Keratinocyte (primary cell): ENCODE data around the gene MYRIP. TPM values are rescaled to one million over a fixed set of nuclear protein-coding genes. Genes with fewer than 3 reads are reported as not detected.
A peak's percentile ranks its signal among the peaks of the same experiment; 100 is the strongest.

Experiments
- DNase-seq: peaks from one replicate; pipeline ENCODE4 v3.0.0-alpha.2; 2011; ENCODE audit warnings: low read depth, missing footprints, low spot score
- FAIRE-seq: peaks from 2 replicates; lab custom pipeline; 2011; peaks lifted over from hg19 to GRCh38; lab: Jason Lieb, UNC
- H2AFZ ChIP-seq: 2 replicates; pipeline ENCODE4 v1.6.0; 2012; ENCODE audit warnings: low read length, control low read depth, inconsistent platforms; ENCODE audit not compliant: control insufficient read depth
- H3K27ac ChIP-seq: 2 replicates; pipeline ENCODE4 v1.5.1; 2011; ENCODE audit warnings: low read length; ENCODE audit not compliant: control insufficient read depth, insufficient read depth
- H3K27me3 ChIP-seq: 3 replicates; pipeline ENCODE4 v1.6.0; 2011; ENCODE audit warnings: low read length; ENCODE audit not compliant: control insufficient read depth, insufficient read depth; ENCODE audit errors: extremely low read depth
- H3K36me3 ChIP-seq, 2 experiments: 2 replicates in 1 of 2; 3 replicates in 1 of 2; pipeline ENCODE4 v1.5.1; 2011; ENCODE audit warnings: low read length in 2 of 2, mild to moderate bottlenecking in 1 of 2; ENCODE audit not compliant: control insufficient read depth in 2 of 2, insufficient read depth in 2 of 2; ENCODE audit errors: extremely low read depth in 1 of 2
- H3K4me1 ChIP-seq: 3 replicates; pipeline ENCODE4 v1.5.1; 2011; ENCODE audit warnings: low read length; ENCODE audit not compliant: control insufficient read depth, insufficient read depth; ENCODE audit errors: extremely low read depth
- H3K4me2 ChIP-seq: 3 replicates; pipeline ENCODE4 v1.6.0; 2011; ENCODE audit warnings: low read depth, low read length; ENCODE audit not compliant: control insufficient read depth, insufficient read depth; ENCODE audit errors: extremely low read depth
- H3K4me3 ChIP-seq, 3 experiments: fragments of 200-600 bp in 1 of 3; sonication (generic) in 1 of 3; 2 replicates in 2 of 3; 3 replicates in 1 of 3; pipeline ENCODE4 v1.5.1; 2011 to 2016; ENCODE audit warnings: low read length in 3 of 3, mild to moderate bottlenecking in 3 of 3, control low read depth in 2 of 3, inconsistent platforms in 1 of 3, low read depth in 1 of 3, mixed read lengths in 1 of 3, mixed run types in 1 of 3, moderate library complexity in 1 of 3; ENCODE audit not compliant: control insufficient read depth in 2 of 3, insufficient read depth in 2 of 3; ENCODE audit errors: extremely low read depth in 1 of 3
- H3K79me2 ChIP-seq: 2 replicates; pipeline ENCODE4 v1.6.0; 2012; ENCODE audit warnings: low read length; ENCODE audit not compliant: control insufficient read depth, insufficient read depth
- H3K9ac ChIP-seq: 3 replicates; pipeline ENCODE4 v1.6.0; 2011; ENCODE audit warnings: low read length; ENCODE audit not compliant: control insufficient read depth, insufficient read depth; ENCODE audit errors: extremely low read depth
- H3K9me1 ChIP-seq: 3 replicates; pipeline ENCODE4 v1.6.0; 2011; ENCODE audit warnings: low read length; ENCODE audit not compliant: control insufficient read depth, insufficient read depth; ENCODE audit errors: extremely low read depth
- H3K9me3 ChIP-seq: 2 replicates; pipeline ENCODE4 v1.5.1; 2012; ENCODE audit warnings: low read depth, low read length; ENCODE audit not compliant: control insufficient read depth
- H4K20me1 ChIP-seq: 3 replicates; pipeline ENCODE4 v1.6.0; 2011; ENCODE audit warnings: low read length; ENCODE audit not compliant: control insufficient read depth, insufficient read depth; ENCODE audit errors: extremely low read depth
- EZH2 ChIP-seq: IDR thresholded peaks from one replicate; pipeline ENCODE4 v1.6.1; 2012; ENCODE audit warnings: inconsistent platforms, mild to moderate bottlenecking, low read length, moderate library complexity
- dilution Hi-C: fragments of 300-500 bp; cut with MboI; formaldehyde crosslinking; loops from one replicate; pipeline ENCODE4 v1.7.0; 2020; ENCODE audit warnings: low sequenced_read_pairs; ENCODE audit not compliant: extremely low pct_ligation_motif_present
- polyA plus RNA-seq, 5 experiments: library from polyadenylated mRNA; depleted of rRNA in 3 of 5; stranded (reverse) in 3 of 5; stranded (forward) in 1 of 5; unstranded in 1 of 5; fragments of >200 nt; gene quantifications; 1 replicate in 1 of 5; 2 replicates in 3 of 5; 3 replicates in 1 of 5; pipeline versions ENCODE4 v1.2.1 to v1.2.3, GENCODE V29; 2011 to 2012; ENCODE audit warnings: missing spikeins in 2 of 5, low read depth in 1 of 5, low replicate concordance in 1 of 5
- TF ChIP-seq, protein P1 (sequence below), 3 experiments: IDR thresholded peaks in 1 of 3; conservative IDR thresholded peaks in 1 of 3; optimal IDR thresholded peaks in 1 of 3; 2 replicates in 2 of 3; 3 replicates in 1 of 3; pipeline versions ENCODE3 to v1.5.1; 2011; ENCODE audit warnings: low read length in 3 of 3, mild to moderate bottlenecking in 3 of 3, moderate library complexity in 2 of 3, control low read depth in 1 of 3, inconsistent platforms in 1 of 3; ENCODE audit not compliant: insufficient read depth in 2 of 3; ENCODE audit errors: extremely low read depth in 1 of 3

Gene MYRIP
- polyA plus RNA-seq, 1 donor (not counting 4 experiments of a cell fraction or from before 2014, with no cell fraction given), result 0.01 TPM

DNA sequence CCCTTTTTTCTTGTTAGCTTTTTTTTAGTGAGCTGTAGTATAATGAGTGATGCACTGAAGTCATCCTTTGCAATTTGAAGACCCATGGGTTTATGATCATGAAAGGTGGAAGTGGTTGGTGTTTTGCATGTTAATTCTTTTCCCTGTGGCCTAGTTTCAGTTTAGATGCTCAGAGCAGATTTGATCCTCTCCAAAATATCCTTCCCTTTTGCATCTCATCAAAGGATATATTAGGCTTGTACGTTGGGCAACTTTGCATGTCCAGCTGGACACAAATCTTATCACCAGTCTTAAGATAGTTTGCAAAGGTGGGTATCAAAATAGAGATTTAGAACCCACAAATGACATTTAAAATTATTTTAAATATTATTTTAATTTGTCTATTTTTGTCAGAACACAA, 72.7 kb downstream of the MYRIP start:
- H3K36me3 ChIP-seq, result no peaks in the 10 kb centered on the region
- no peaks in the 10 kb centered on the region for H3K79me2 ChIP-seq
- no peaks in the 10 kb centered on the region for H3K9me3 ChIP-seq
- H3K27ac ChIP-seq, result no peak overlapping the region
- no peaks in the 10 kb centered on the region for H3K9me1 ChIP-seq
- H4K20me1 ChIP-seq, result no peaks in the 10 kb centered on the region
- TF ChIP-seq, protein P1, sequence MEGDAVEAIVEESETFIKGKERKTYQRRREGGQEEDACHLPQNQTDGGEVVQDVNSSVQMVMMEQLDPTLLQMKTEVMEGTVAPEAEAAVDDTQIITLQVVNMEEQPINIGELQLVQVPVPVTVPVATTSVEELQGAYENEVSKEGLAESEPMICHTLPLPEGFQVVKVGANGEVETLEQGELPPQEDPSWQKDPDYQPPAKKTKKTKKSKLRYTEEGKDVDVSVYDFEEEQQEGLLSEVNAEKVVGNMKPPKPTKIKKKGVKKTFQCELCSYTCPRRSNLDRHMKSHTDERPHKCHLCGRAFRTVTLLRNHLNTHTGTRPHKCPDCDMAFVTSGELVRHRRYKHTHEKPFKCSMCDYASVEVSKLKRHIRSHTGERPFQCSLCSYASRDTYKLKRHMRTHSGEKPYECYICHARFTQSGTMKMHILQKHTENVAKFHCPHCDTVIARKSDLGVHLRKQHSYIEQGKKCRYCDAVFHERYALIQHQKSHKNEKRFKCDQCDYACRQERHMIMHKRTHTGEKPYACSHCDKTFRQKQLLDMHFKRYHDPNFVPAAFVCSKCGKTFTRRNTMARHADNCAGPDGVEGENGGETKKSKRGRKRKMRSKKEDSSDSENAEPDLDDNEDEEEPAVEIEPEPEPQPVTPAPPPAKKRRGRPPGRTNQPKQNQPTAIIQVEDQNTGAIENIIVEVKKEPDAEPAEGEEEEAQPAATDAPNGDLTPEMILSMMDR (optimal IDR thresholded peaks at IDR 0.05 in 1 of 3, IDR thresholded peaks at IDR 0.05 in 1 of 3, conservative IDR thresholded peaks at IDR 0.05 in 1 of 3; ENCODE audit: extremely low read depth in 1 of 3, insufficient read depth in 2 of 3, low read length in 3 of 3), result no peak
- no peak for TF ChIP-seq EZH2
- H3K4me3 ChIP-seq, result no peak overlapping the region
- H3K27me3 ChIP-seq, result no peaks in the 10 kb centered on the region
- H2AFZ ChIP-seq, result no peak overlapping the region
- no peak overlapping the region for H3K9ac ChIP-seq
- dilution Hi-C loops, result no loop called here
- H3K4me1 ChIP-seq, result no peaks in the 10 kb centered on the region
- no peak overlapping the region for H3K4me2 ChIP-seq
- DNase-seq, result no peak
- no peak for FAIRE-seq

DNA sequence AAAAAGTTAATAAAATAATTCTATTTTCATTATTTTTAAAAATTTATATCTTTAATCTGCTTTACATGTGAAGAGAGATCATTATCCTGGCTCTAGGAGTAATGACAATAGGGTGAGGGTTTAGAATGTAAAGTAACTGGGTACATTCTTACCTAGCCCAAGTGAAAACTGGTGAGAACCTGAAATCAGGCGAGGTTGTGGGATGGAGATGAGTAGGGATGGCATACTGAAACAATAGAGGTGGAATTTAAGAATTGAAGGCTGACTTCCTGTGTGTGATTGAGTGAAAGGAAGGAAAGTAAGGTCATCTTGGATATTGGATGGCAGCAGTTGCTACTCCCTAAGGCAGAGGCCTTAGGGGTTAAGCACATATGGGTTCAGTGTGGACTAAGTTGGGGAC, 82.7 kb downstream of the MYRIP start:
- H4K20me1 ChIP-seq, result no peaks in the 10 kb centered on the region
- dilution Hi-C loops, result no loop called here
- no peak overlapping the region for H3K4me3 ChIP-seq
- no peaks in the 10 kb centered on the region for H3K4me1 ChIP-seq
- H3K4me2 ChIP-seq, result no peak overlapping the region
- no peaks in the 10 kb centered on the region for H3K36me3 ChIP-seq
- no peaks in the 10 kb centered on the region for H3K9me1 ChIP-seq
- H2AFZ ChIP-seq, result no peak overlapping the region
- FAIRE-seq (peak; percentile 5), DNase-seq (no peak)
- H3K79me2 ChIP-seq, result no peaks in the 10 kb centered on the region
- no peaks in the 10 kb centered on the region for H3K9me3 ChIP-seq
- no peaks in the 10 kb centered on the region for H3K27me3 ChIP-seq
- H3K27ac ChIP-seq, result no peak overlapping the region
- TF ChIP-seq, protein P1 (optimal IDR thresholded peaks at IDR 0.05 in 1 of 3, IDR thresholded peaks at IDR 0.05 in 1 of 3, conservative IDR thresholded peaks at IDR 0.05 in 1 of 3; ENCODE audit: extremely low read depth in 1 of 3, insufficient read depth in 2 of 3, low read length in 3 of 3), result no peak
- TF ChIP-seq EZH2, result no peak
- H3K9ac ChIP-seq, result no peak overlapping the region
